ENCODE results near the gene SPG7. TPM values are rescaled to one million over a fixed set of nuclear protein-coding genes. Genes with fewer than 3 reads are reported as not detected.

The SPG7 gene
- total and polyA plus RNA-seq, 9 of the 15 experiments (the other 6 are each of a cell fraction or from before 2014, with no cell fraction given), result 5.8 to 89.1 (median 49.4) TPM

- no peak for TF ChIP-seq USF2 (CRISPR knock-in tag; IDR thresholded peaks at IDR 0.05)
- no peak for TF ChIP-seq DDX20 (tag; IDR thresholded peaks at IDR 0.05; ENCODE audit: low read depth)
Observed at GRCh38 chr16:89466920-89467319, 41.3 kb upstream of the SPG7 start (continued).

GRCh38 chr16:89467382-89467781 lies 40.8 kb upstream of the SPG7 start:
- ChIA-PET CTCF (ENCODE audit: low intra/inter-chr PET ratio) (no interaction called here), POLR2A (interaction anchor here (0.6 to 3.1 kb wide), 9 partner anchors 8 to 383 kb away, joined by 3 to 24 read pairs (median 5); no protein-coding TSS in a partner anchor)
- H3K27ac ChIP-seq (ENCODE audit: extremely low read depth, low read depth, low read length), result no peak overlapping the region
- FAIRE-seq (no peak), ATAC-seq (no peak), DNase-seq (ENCODE audit: extremely low read depth in 1 of 4, low spot score in 3 of 4) (peak in 1 of 4 experiments; percentile 7)
- no peak overlapping the region for H2AFZ ChIP-seq (ENCODE audit: low read depth, low read length)
- WGBS (ENCODE audit: insufficient coverage, low coverage, missing lambda C conversion rate), result 64% methylated on average over 7 of the region's 7 CpGs
- no peaks in the 10 kb centered on the region for H3K27me3 ChIP-seq (ENCODE audit: control insufficient read depth in 2 of 2, insufficient read depth in 2 of 2, low read length in 2 of 2)
- H3K9ac ChIP-seq (ENCODE audit: insufficient read depth in 1 of 2, low read depth in 2 of 2, low read length in 2 of 2), result no peak overlapping the region
- peaks cover 11 to 21% of the 10 kb centered on the region in 2 experiments; a peak in 4 of 5 replicates for H3K4me1 ChIP-seq (replicated peaks in 1 of 2; ENCODE audit: control insufficient read depth in 2 of 2, insufficient read depth in 2 of 2, low read length in 2 of 2)
- peaks cover 92% of the 10 kb centered on the region for H3K79me2 ChIP-seq (ENCODE audit: control insufficient read depth, insufficient read depth, low read length)
- no peaks in the 10 kb centered on the region for H3K9me3 ChIP-seq (replicated peaks; ENCODE audit: control insufficient read depth, insufficient read depth, low read depth, low read length)
- no peak overlapping the region for H3K4me3 ChIP-seq
- TF ChIP-seq ZNF121 (CRISPR knock-in tag; conservative IDR thresholded peaks at IDR 0.05) (peak; percentile 90), ZSCAN29 (IDR thresholded peaks at IDR 0.05) (no peak)
- in situ Hi-C loops (cut with MboI), result no loop called here
- H3K4me2 ChIP-seq (ENCODE audit: insufficient read depth, low read length), result no peak overlapping the region
- intact Hi-C loops (cut with micrococcal nuclease), result no loop called here
- H4K20me1 ChIP-seq (replicated peaks; ENCODE audit: control insufficient read depth, insufficient read depth, low read length), result peaks cover 60% of the 10 kb centered on the region
- peaks cover 32% of the 10 kb centered on the region for H3K36me3 ChIP-seq (ENCODE audit: control insufficient read depth, insufficient read depth, low read length)
- no peaks in the 10 kb centered on the region for H3K9me1 ChIP-seq (ENCODE audit: control insufficient read depth, insufficient read depth, low read length)
- BruUV-seq (replicated peaks), result no TSS peak
